NCI-H128 (cell line): Measurements from ENCODE around the gene MTRF1L.
"Not testable (repeated sequence)": the region's sequence is repeated elsewhere in the genome, so short reads cannot be mapped to it uniquely, and the experiment has no call there.

ENCODE experiments used
- DNase-seq: peaks from one replicate; lab custom pipeline; 2025; ENCODE audit not compliant: unreplicated experiment; lab: John Stamatoyannopoulos, UW

The MTRF1L gene

GRCh38 chr6:152973916-152974315, 28.6 kb downstream of the MTRF1L start:
- DNase-seq: no peak

- no peak for DNase-seq
Observed at GRCh38 chr6:152969688-152970418, 32.7 kb downstream of the MTRF1L start.

- not testable (repeated sequence) for DNase-seq
Observed at GRCh38 chr6:152966168-152966894, 36.2 kb downstream of the MTRF1L start.

GRCh38 chr6:152959333-152959732, 43.2 kb downstream of the MTRF1L start:
- no peak for DNase-seq

GRCh38 chr6:152957796-152958195, 44.7 kb downstream of the MTRF1L start:
- no peak for DNase-seq

GRCh38 chr6:152954443-152954842, 48.1 kb downstream of the MTRF1L start:
- DNase-seq: no peak

- no peak for DNase-seq
Observed at GRCh38 chr6:152952866-152953509, 49.5 kb downstream of the MTRF1L start.

GRCh38 chr6:152952045-152952444, 50.5 kb downstream of the MTRF1L start:
- no peak for DNase-seq

GRCh38 chr6:152950240-152950639, 52.3 kb downstream of the MTRF1L start:
- no peak for DNase-seq

- DNase-seq: no peak
Observed at GRCh38 chr6:152948150-152948768, 54.2 kb downstream of the MTRF1L start.

GRCh38 chr6:152946995-152947394, 55.5 kb downstream of the MTRF1L start:
- DNase-seq: no peak

- DNase-seq: no peak
Observed at GRCh38 chr6:152946484-152946883, 56.0 kb downstream of the MTRF1L start.

GRCh38 chr6:152943260-152943897, 59.1 kb downstream of the MTRF1L start:
- DNase-seq: no peak

GRCh38 chr6:152942319-152942869, 60.1 kb downstream of the MTRF1L start:
- no peak for DNase-seq

GRCh38 chr6:152941746-152942145, 60.8 kb downstream of the MTRF1L start:
- DNase-seq: no peak
